Skeletal muscle satellite cell (primary cell): ENCODE measurements around the gene PDE6A.
A peak's percentile ranks its signal among the peaks of the same experiment; 100 is the strongest.

ENCODE experiments used
- H3K27me3 ChIP-seq: 2 replicates; pipeline ENCODE4 v1.7.0; 2013; ENCODE audit warnings: low read length; ENCODE audit not compliant: control insufficient read depth, insufficient read depth
- H3K36me3 ChIP-seq: 2 replicates; pipeline ENCODE4 v1.7.0; 2013; ENCODE audit warnings: mild to moderate bottlenecking, control low read depth, low read length; ENCODE audit not compliant: insufficient read depth
- H3K4me1 ChIP-seq: 2 replicates; pipeline ENCODE4 v1.7.0; 2013; ENCODE audit warnings: low read length; ENCODE audit not compliant: control insufficient read depth, insufficient read depth
- H3K4me2 ChIP-seq: 2 replicates; pipeline ENCODE4 v1.7.0; 2013; ENCODE audit warnings: mild to moderate bottlenecking, low read length
- H3K4me3 ChIP-seq: 2 replicates; pipeline ENCODE4 v1.7.0; 2013; ENCODE audit warnings: low read length
- H3K9ac ChIP-seq: 2 replicates; pipeline ENCODE4 v1.7.0; 2013; ENCODE audit warnings: mild to moderate bottlenecking, low read depth, low read length, moderate library complexity
- H3K9me3 ChIP-seq: replicated peaks from 2 replicates; pipeline ENCODE4 v1.7.0; 2013; ENCODE audit warnings: mild to moderate bottlenecking, control low read depth, low read length

PDE6A gene

GRCh38 chr5:149962601-149963300, 18.2 kb upstream of the PDE6A start:
- Histone ChIP-seq H3K27me3 (no peaks in the 10 kb centered on the region), H3K9me3 (no peaks in the 10 kb centered on the region), H3K9ac (no peak overlapping the region), H3K36me3 (peaks cover 3% of the 10 kb centered on the region), H3K4me2 (no peak overlapping the region), H3K4me1 (peaks cover 18% of the 10 kb centered on the region), H3K4me3 (no peak overlapping the region)

GRCh38 chr5:149961957-149962409, 17.4 kb upstream of the PDE6A start:
- Histone ChIP-seq H3K4me2 (peak overlapping the region; percentile 96), H3K9ac (peak overlapping the region; percentile 90), H3K9me3 (no peaks in the 10 kb centered on the region), H3K36me3 (peaks cover 3% of the 10 kb centered on the region), H3K27me3 (no peaks in the 10 kb centered on the region), H3K4me3 (peak overlapping the region; percentile 97), H3K4me1 (peaks cover 18% of the 10 kb centered on the region)

GRCh38 chr5:149961186-149961685, 16.6 kb upstream of the PDE6A start:
- Histone ChIP-seq H3K27me3 (no peaks in the 10 kb centered on the region), H3K36me3 (peaks cover 3% of the 10 kb centered on the region), H3K9ac (peak overlapping the region; percentile 90), H3K4me2 (peak overlapping the region; percentile 96), H3K9me3 (no peaks in the 10 kb centered on the region), H3K4me3 (peak overlapping the region; percentile 97), H3K4me1 (peaks cover 18% of the 10 kb centered on the region)

- peak within 1 kb of the TSS; percentile 96 for H3K4me2 ChIP-seq
- H3K4me3 ChIP-seq: peak within 1 kb of the TSS; percentile 97
- H3K4me1 ChIP-seq: peaks cover 18% of the 10 kb centered on the region
- H3K36me3 ChIP-seq: peaks cover 3% of the 10 kb centered on the region
- peak within 1 kb of the TSS; percentile 90 for H3K9ac ChIP-seq
- H3K9me3 ChIP-seq: no peaks in the 10 kb centered on the region
- no peaks in the 10 kb centered on the region for H3K27me3 ChIP-seq
Measured at GRCh38 chr5:149960272-149961185, 15.9 kb upstream of the PDE6A start, which contains the start of gene SLC26A2. TSS of gene SLC26A2 (plus strand) at chr5:149960758. CDS start at chr5:149977653, 16,895 bp downstream.

- Histone ChIP-seq H3K4me1 (peaks cover 18% of the 10 kb centered on the region), H3K4me3 (peak overlapping the region; percentile 97), H3K9ac (peak overlapping the region; percentile 89), H3K4me2 (peak overlapping the region; percentile 96), H3K9me3 (no peaks in the 10 kb centered on the region), H3K27me3 (no peaks in the 10 kb centered on the region), H3K36me3 (peaks cover 3% of the 10 kb centered on the region)
Measured at GRCh38 chr5:149959406-149960236, 15.0 kb upstream of the PDE6A start.

- Histone ChIP-seq H3K36me3 (peaks cover 3% of the 10 kb centered on the region), H3K4me2 (no peak overlapping the region), H3K4me1 (peaks cover 18% of the 10 kb centered on the region), H3K9ac (no peak overlapping the region), H3K4me3 (no peak overlapping the region), H3K27me3 (no peaks in the 10 kb centered on the region), H3K9me3 (no peaks in the 10 kb centered on the region)
Measured at GRCh38 chr5:149957855-149958254, 13.3 kb upstream of the PDE6A start.

GRCh38 chr5:149956685-149957084, 12.1 kb upstream of the PDE6A start:
- no peak overlapping the region for H3K9ac ChIP-seq
- H3K9me3 ChIP-seq: no peaks in the 10 kb centered on the region
- no peaks in the 10 kb centered on the region for H3K27me3 ChIP-seq
- peaks cover 16% of the 10 kb centered on the region for H3K4me1 ChIP-seq
- no peak overlapping the region for H3K4me3 ChIP-seq
- no peak overlapping the region for H3K4me2 ChIP-seq
- no peaks in the 10 kb centered on the region for H3K36me3 ChIP-seq

GRCh38 chr5:149954798-149955197, 10.2 kb upstream of the PDE6A start:
- no peak overlapping the region for H3K4me3 ChIP-seq
- H3K27me3 ChIP-seq: no peaks in the 10 kb centered on the region
- H3K4me1 ChIP-seq: peaks cover 4% of the 10 kb centered on the region
- no peaks in the 10 kb centered on the region for H3K9me3 ChIP-seq
- H3K36me3 ChIP-seq: no peaks in the 10 kb centered on the region
- H3K4me2 ChIP-seq: no peak overlapping the region
- no peak overlapping the region for H3K9ac ChIP-seq

- Histone ChIP-seq H3K4me3 (no peak overlapping the region), H3K4me2 (no peak overlapping the region), H3K9me3 (no peaks in the 10 kb centered on the region), H3K4me1 (no peaks in the 10 kb centered on the region), H3K9ac (no peak overlapping the region), H3K36me3 (no peaks in the 10 kb centered on the region), H3K27me3 (no peaks in the 10 kb centered on the region)
Measured at GRCh38 chr5:149953436-149954121, 9.0 kb upstream of the PDE6A start.

GRCh38 chr5:149951138-149951749, 6.7 kb upstream of the PDE6A start:
- Histone ChIP-seq H3K9ac (no peak overlapping the region), H3K9me3 (no peaks in the 10 kb centered on the region), H3K4me3 (no peak overlapping the region), H3K4me2 (no peak overlapping the region), H3K4me1 (no peaks in the 10 kb centered on the region), H3K36me3 (no peaks in the 10 kb centered on the region), H3K27me3 (no peaks in the 10 kb centered on the region)
